DOHH2 (cell line): Measurements from ENCODE around the gene VSIG10L2.

Experiments
- H3F3A ChIP-seq: fragments of 200-600 bp; sonication (generic), shearing (Covaris generic); 2 replicates; pipeline ENCODE4 v1.6.0; 2016; ENCODE audit warnings: antibody characterized with exemption, mild to moderate bottlenecking; ENCODE audit not compliant: control insufficient read depth, insufficient read depth
- H3K27ac ChIP-seq: fragments of 200-600 bp; sonication (generic); 2 replicates; pipeline ENCODE4 v1.5.1; 2014; ENCODE audit warnings: low read depth, mild to moderate bottlenecking, low read length, moderate library complexity
- H3K27me3 ChIP-seq: fragments of 200-600 bp; sonication (generic); 2 replicates; pipeline ENCODE4 v1.6.1; 2014; ENCODE audit warnings: mild to moderate bottlenecking, low read length, mixed read lengths; ENCODE audit not compliant: control insufficient read depth
- H3K36me3 ChIP-seq: fragments of 200-600 bp; sonication (generic); 2 replicates; pipeline ENCODE4 v1.6.1; 2014; ENCODE audit warnings: mild to moderate bottlenecking, low read length, moderate library complexity, mixed read lengths; ENCODE audit not compliant: control insufficient read depth
- H3K4me1 ChIP-seq: fragments of 200-600 bp; sonication (generic); 2 replicates; pipeline ENCODE4 v1.6.1; 2014; ENCODE audit warnings: mild to moderate bottlenecking, low read length, mixed read lengths; ENCODE audit not compliant: control insufficient read depth
- H3K4me2 ChIP-seq: fragments of 200-600 bp; sonication (generic); 2 replicates; pipeline ENCODE4 v1.6.0; 2014; ENCODE audit warnings: mild to moderate bottlenecking, low read length, moderate library complexity
- H3K4me3 ChIP-seq: fragments of 200-600 bp; sonication (generic); 2 replicates; pipeline ENCODE4 v1.5.1; 2014; ENCODE audit warnings: mild to moderate bottlenecking, low read length, mixed read lengths
- H3K79me2 ChIP-seq: fragments of 200-600 bp; sonication (generic); 2 replicates; pipeline ENCODE4 v1.6.1; 2014; ENCODE audit warnings: mild to moderate bottlenecking, low read length, mixed read lengths; ENCODE audit not compliant: control insufficient read depth
- H3K9me2 ChIP-seq: fragments of 200-600 bp; sonication (generic); replicated peaks from 2 replicates; pipeline ENCODE4 v1.6.1; 2014; ENCODE audit warnings: mild to moderate bottlenecking, low read length, mixed read lengths; ENCODE audit not compliant: control insufficient read depth
- H3K9me3 ChIP-seq: fragments of 200-600 bp; sonication (generic); 2 replicates; pipeline ENCODE4 v1.6.1; 2014; ENCODE audit warnings: antibody characterized with exemption, low read length, mixed read lengths; ENCODE audit not compliant: control insufficient read depth, insufficient read depth
- H4K20me1 ChIP-seq: fragments of 200-600 bp; sonication (generic); 2 replicates; pipeline ENCODE4 v1.6.0; 2014; ENCODE audit warnings: low read depth, mild to moderate bottlenecking, antibody characterized with exemption, low read length, moderate library complexity; ENCODE audit not compliant: control insufficient read depth, insufficient read depth
- CTCF ChIP-seq: fragments of 200-600 bp; sonication (generic); IDR thresholded peaks from one replicate; pipeline ENCODE4 v1.5.1; 2014; ENCODE audit warnings: antibody characterized with exemption, mild to moderate bottlenecking, low read depth, low read length; ENCODE audit not compliant: poor library complexity, severe bottlenecking
- EZH2phosphoT487 ChIP-seq: fragments of 200-600 bp; sonication (generic); IDR thresholded peaks from 2 replicates; pipeline ENCODE4 v1.6.1; 2017; ENCODE audit warnings: borderline replicate concordance, mild to moderate bottlenecking, antibody characterized with exemption, low read length, moderate library complexity, mixed read lengths

Gene VSIG10L2

GRCh38 chr11:125977333-125977732, 31.5 kb downstream of the VSIG10L2 start:
- no peaks in the 10 kb centered on the region for H3K36me3 ChIP-seq
- H3K27me3 ChIP-seq, result no peaks in the 10 kb centered on the region; the same call in 1 of the 2 replicates
- H3K9me2 ChIP-seq, result no peaks in the 10 kb centered on the region
- no peak overlapping the region for H3K4me2 ChIP-seq
- no peaks in the 10 kb centered on the region for H3K4me1 ChIP-seq
- no peaks in the 10 kb centered on the region for H3F3A ChIP-seq
- H3K27ac ChIP-seq, result no peak overlapping the region
- H3K79me2 ChIP-seq, result no peaks in the 10 kb centered on the region
- H3K4me3 ChIP-seq, result no peak overlapping the region
- H3K9me3 ChIP-seq, result no peaks in the 10 kb centered on the region
- no peak for TF ChIP-seq CTCF
- no peak for TF ChIP-seq EZH2phosphoT487
- no peaks in the 10 kb centered on the region for H4K20me1 ChIP-seq

GRCh38 chr11:125978181-125978716, 32.4 kb downstream of the VSIG10L2 start:
- no peaks in the 10 kb centered on the region for H4K20me1 ChIP-seq
- no peak overlapping the region for H3K4me3 ChIP-seq
- H3K4me1 ChIP-seq, result peaks cover 4% of the 10 kb centered on the region; the same call in 1 of the 2 replicates
- H3K27me3 ChIP-seq, result no peaks in the 10 kb centered on the region; the same call in 1 of the 2 replicates
- H3F3A ChIP-seq, result no peaks in the 10 kb centered on the region
- H3K4me2 ChIP-seq, result no peak overlapping the region
- TF ChIP-seq CTCF, result no peak
- no peak for TF ChIP-seq EZH2phosphoT487
- H3K36me3 ChIP-seq, result no peaks in the 10 kb centered on the region
- H3K79me2 ChIP-seq, result no peaks in the 10 kb centered on the region
- H3K9me2 ChIP-seq, result no peaks in the 10 kb centered on the region
- no peak overlapping the region for H3K27ac ChIP-seq
- no peaks in the 10 kb centered on the region for H3K9me3 ChIP-seq

GRCh38 chr11:125978778-125979407, 33.0 kb downstream of the VSIG10L2 start:
- no peaks in the 10 kb centered on the region for H3K9me3 ChIP-seq
- TF ChIP-seq CTCF, result no peak
- TF ChIP-seq EZH2phosphoT487, result no peak
- no peak overlapping the region for H3K27ac ChIP-seq
- no peaks in the 10 kb centered on the region for H3K36me3 ChIP-seq
- no peak overlapping the region for H3K4me2 ChIP-seq
- H3F3A ChIP-seq, result no peaks in the 10 kb centered on the region
- H3K4me1 ChIP-seq, result peaks cover 4% of the 10 kb centered on the region; the same call in 1 of the 2 replicates
- H3K4me3 ChIP-seq, result no peak overlapping the region
- no peaks in the 10 kb centered on the region for H3K9me2 ChIP-seq
- H3K27me3 ChIP-seq, result no peaks in the 10 kb centered on the region; the same call in 1 of the 2 replicates
- no peaks in the 10 kb centered on the region for H4K20me1 ChIP-seq
- H3K79me2 ChIP-seq, result no peaks in the 10 kb centered on the region
